Activated CD8-positive, alpha-beta memory T cell treated with anti-CD3 and anti-CD28 coated beads, Interleukin-2, amount 50 U/mL, for 4 hours (primary cell): ENCODE measurements around the gene RPS6KA2.

ENCODE experiments used
- DNase-seq: peaks from one replicate; pipeline ENCODE4 v3.0.0-alpha.2; 2020

RPS6KA2 gene

GRCh38 chr6:166520905-166521834 is 105.9 kb downstream of the RPS6KA2 start:
- no peak for DNase-seq

DNA sequence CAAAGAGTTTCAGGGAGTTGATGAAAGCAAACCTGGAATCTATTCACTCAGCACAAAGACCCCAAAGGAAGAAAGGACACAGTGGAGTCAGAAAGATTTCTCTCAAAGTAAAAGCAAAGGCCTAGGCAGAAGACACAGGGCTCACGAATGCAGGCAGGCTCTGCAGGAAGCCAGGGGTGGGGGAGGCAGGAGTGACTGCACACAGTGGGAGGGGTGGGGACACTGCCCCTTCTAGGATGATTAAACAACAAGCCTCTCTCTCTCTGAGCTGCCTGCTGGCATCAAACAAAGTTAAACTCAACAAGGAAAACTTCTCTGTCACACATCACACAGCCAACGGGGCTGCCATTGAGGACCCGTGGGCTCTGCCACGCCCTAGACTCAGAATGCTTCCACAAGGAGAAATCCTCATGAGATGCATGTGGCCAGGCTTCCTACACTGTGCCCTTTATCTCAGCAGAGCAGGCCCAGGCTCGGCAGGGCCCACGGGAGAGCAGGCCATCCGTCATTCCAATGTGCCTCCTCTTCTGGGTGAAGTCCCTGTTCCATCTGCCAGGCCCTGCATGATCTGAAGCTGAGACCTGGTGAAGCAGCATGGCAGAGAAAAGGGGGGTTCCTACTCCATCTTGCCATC is 110.7 kb downstream of the RPS6KA2 start:
- no peak for DNase-seq

- DNase-seq = peak; percentile 59
These were observed 111.8 kb downstream of the RPS6KA2 start for GRCh38 chr6:166515072-166515810.

DNA sequence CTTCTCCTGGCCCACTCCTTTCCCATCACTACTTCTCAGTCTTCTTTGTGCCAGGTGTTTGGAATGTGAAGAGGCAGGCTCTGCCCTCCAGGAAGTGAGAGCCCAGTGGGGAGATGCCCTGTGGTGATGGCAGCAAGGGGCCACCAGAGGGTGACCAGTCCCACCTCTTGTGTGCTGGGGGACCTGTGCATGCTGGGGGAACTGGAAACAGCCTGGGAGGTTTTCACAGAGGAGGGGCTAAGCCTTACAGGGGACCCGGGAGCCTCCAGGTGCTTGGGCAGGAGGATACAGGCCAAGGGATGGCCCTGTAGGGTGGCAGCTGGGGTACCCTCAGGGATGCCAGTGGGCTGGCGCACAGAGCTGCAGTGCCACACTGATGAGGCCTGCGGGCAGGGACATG is 112.9 kb downstream of the RPS6KA2 start:
- DNase-seq = no peak

GRCh38 chr6:166512567-166512966 is 114.5 kb downstream of the RPS6KA2 start:
- DNase-seq = peak; percentile 44

- DNase-seq = no peak
These were observed 115.7 kb downstream of the RPS6KA2 start for GRCh38 chr6:166511316-166511715.

- DNase-seq = no peak
These were observed 117.9 kb downstream of the RPS6KA2 start for GRCh38 chr6:166509193-166509592.

DNA sequence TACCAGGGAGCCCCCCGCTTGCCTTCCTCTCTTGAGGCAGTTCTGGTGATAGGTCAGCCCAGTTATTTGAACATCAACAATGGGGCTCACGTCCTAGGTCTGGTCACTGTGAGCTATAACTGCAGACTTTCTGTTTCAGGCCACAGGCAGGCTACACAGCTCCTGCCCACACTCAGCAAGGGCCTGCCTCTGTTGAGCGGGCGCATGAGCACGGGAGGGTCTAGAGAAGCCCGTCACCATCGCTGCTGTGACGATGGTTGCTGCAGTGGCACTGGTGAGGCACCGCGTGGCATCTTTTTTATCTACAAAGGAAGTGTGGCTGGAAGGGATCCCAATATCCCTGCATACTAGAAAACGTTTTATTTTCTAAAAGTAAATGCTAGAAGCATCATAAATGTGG is 118.3 kb downstream of the RPS6KA2 start:
- no peak for DNase-seq

DNA sequence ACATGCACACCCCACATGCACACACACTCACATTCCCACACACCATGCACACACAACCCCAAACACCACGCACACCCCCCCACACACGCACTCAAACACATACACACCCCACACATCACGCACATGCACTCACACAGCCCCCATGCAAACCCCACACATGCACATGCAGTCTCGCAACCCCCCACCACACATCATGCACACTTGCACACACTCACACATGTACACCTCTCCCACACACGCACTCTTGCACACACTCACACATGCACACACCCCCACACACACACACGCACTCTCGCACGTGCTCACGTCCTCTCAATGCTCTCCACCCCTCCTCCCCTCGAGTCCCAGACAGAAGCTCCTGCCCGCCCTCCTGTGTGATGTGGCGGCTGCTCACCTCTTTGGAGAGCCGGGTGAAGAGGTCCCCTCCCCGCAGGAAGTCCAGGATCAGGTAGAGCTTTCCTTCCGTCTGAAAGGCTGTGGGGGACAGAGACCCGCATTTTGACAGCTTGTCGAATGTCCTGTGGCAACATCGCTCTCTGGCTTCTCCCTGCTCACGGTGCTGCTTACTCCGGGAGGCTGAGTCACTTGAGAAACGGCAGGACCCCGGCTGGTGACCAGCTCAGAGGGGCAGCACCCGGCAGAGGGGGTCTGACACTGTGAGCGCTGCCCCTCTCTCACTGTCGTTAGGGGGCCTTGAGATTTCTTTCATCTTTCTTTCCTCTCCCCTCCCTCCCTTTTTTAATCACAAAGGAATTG is 119.1 kb downstream of the RPS6KA2 start:
- no peak for DNase-seq

DNA sequence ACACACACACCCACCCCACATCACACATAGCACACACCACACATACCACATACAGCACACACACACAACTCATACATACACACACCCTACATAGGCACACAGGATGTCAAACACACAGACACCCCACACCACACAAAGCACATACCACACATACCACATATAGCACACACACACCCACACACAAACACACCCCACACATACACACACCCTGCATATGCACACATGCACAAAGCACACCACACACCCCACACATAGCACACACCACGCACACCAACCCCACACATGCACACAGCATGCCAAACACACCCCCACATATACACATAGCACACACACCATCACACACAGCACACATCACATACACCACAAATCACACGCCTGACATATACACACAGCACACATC is 119.7 kb downstream of the RPS6KA2 start:
- DNase-seq = no peak

GRCh38 chr6:166505133-166505905 is 121.7 kb downstream of the RPS6KA2 start:
- no peak for DNase-seq

DNA sequence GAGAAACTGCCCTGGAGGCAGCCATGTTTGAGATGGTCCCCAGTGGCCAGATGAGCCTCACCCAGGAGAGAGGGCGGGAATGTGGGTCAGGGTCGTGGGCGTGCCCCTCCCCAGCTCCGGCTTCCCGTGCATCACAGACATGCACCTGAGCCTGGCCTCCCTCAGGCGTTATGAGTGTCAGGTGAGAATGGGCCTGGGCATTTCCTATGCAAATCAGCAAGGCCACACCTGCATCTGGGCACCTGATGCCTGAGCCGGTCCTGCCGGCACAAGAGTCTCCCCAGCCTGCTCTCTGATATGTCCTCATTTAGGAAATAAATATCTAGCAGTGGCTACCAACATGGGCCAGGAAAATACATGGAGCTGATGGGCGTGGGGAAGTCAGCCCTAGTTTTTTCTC is 123.0 kb downstream of the RPS6KA2 start:
- DNase-seq = no peak

DNA sequence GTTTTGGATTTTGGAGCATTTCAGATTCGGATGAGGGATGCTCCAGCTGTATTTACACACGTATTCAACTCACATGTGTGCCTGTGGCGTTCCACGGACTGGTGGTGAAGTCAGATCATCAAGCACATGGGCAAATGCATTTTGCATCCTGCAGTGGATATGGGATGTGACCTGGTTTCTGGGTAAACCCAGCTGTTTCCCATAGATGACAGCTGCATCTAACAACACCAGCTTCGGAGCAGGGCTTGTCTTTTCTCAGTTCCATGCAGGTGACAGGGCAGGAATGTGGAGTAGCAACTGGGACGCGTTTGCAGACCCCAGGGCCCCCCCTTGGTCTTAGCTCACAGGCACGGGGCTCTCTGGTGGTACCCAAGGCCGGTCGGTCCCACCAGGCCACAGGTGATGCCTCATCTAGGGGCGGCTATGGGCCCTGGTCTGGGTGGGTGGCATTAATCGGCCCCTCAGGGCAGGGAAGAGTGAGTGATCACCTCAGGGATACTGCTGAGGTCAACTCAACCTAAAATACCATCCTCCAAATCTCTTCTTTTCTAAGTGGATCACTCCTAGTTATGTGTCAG is 123.8 kb downstream of the RPS6KA2 start:
- no peak for DNase-seq

- no peak for DNase-seq
These were observed 124.6 kb downstream of the RPS6KA2 start for GRCh38 chr6:166502453-166502852.

- no peak for DNase-seq
These were observed 125.8 kb downstream of the RPS6KA2 start for GRCh38 chr6:166501246-166501645.

DNA sequence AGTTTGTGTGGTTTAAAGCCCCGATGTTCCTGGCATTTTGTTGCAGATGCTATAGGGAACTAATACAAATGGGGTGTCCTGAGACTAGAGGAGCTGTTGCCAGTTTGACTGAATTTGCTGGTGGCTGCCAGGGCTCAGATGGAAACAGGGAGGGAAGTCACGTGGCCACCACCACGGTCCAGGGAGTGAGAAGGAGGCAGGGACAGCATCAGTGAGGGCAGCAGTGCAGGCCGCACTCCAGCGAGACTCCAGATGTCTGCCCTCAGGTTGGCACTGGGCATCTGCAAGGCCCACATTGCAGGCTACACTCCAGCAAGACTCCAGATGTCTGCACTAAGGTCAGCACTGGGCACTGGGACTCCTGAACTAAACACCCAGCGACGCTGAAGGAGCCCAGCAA is 126.8 kb downstream of the RPS6KA2 start:
- DNase-seq = no peak

- DNase-seq = no peak
These were observed 127.5 kb downstream of the RPS6KA2 start for GRCh38 chr6:166499350-166500163.

- no peak for DNase-seq
These were observed 128.2 kb downstream of the RPS6KA2 start for GRCh38 chr6:166498661-166499349.

GRCh38 chr6:166498228-166498627 is 128.8 kb downstream of the RPS6KA2 start:
- no peak for DNase-seq
